GM19397 (cell line): ENCODE data around the gene CACNA1F.

Experiments used
- ATAC-seq: cut with Tn5 transposase; IDR thresholded peaks from one replicate; pipeline ENCODE4 v1.9.1; 2021; ENCODE audit warnings: mild to moderate bottlenecking, moderate library complexity; ENCODE audit not compliant: unreplicated experiment

CACNA1F gene

GRCh38 chrX:49231333-49232000, 1.7 kb downstream of the CACNA1F start:
- no peak for ATAC-seq

- ATAC-seq = peak; percentile 60
Observed at GRCh38 chrX:49230500-49231232, 2.5 kb downstream of the CACNA1F start.

- no peak for ATAC-seq
Observed at GRCh38 chrX:49228185-49228584, 5.0 kb downstream of the CACNA1F start.

GRCh38 chrX:49227726-49228125, 5.4 kb downstream of the CACNA1F start:
- no peak for ATAC-seq

GRCh38 chrX:49226946-49227345, 6.2 kb downstream of the CACNA1F start:
- ATAC-seq = no peak

GRCh38 chrX:49225858-49226257, 7.3 kb downstream of the CACNA1F start:
- no peak for ATAC-seq

GRCh38 chrX:49221868-49222267, 11.3 kb downstream of the CACNA1F start:
- no peak for ATAC-seq

- no peak for ATAC-seq
Observed at GRCh38 chrX:49220100-49220499, 13.0 kb downstream of the CACNA1F start.

GRCh38 chrX:49214996-49215526, 18.1 kb downstream of the CACNA1F start:
- no peak for ATAC-seq

- ATAC-seq = no peak
Observed at GRCh38 chrX:49214416-49214815, 18.7 kb downstream of the CACNA1F start.

GRCh38 chrX:49212861-49213260, 20.3 kb downstream of the CACNA1F start:
- no peak for ATAC-seq

- no peak for ATAC-seq
Observed at GRCh38 chrX:49212209-49212608, 20.9 kb downstream of the CACNA1F start.

- ATAC-seq = no peak
Observed at GRCh38 chrX:49211074-49211473, 22.1 kb downstream of the CACNA1F start.

- no peak for ATAC-seq
Observed at GRCh38 chrX:49210406-49210805, 22.7 kb downstream of the CACNA1F start.

GRCh38 chrX:49209434-49210251, 23.5 kb downstream of the CACNA1F start:
- no peak for ATAC-seq

GRCh38 chrX:49208399-49208798, 24.7 kb downstream of the CACNA1F start:
- no peak for ATAC-seq

GRCh38 chrX:49206543-49206942, 26.6 kb downstream of the CACNA1F start:
- no peak for ATAC-seq

- ATAC-seq = no peak
Observed at GRCh38 chrX:49205443-49205842, 27.7 kb downstream of the CACNA1F start.

- ATAC-seq = no peak
Observed at GRCh38 chrX:49204709-49205108, 28.4 kb downstream of the CACNA1F start.

GRCh38 chrX:49204017-49204416, 29.1 kb downstream of the CACNA1F start:
- ATAC-seq = no peak

- no peak for ATAC-seq
Observed at GRCh38 chrX:49203536-49203935, 29.6 kb downstream of the CACNA1F start.
